SKM-1 treated with dmso at 0.1 percent for 144 hours (cell line): Measurements from ENCODE around the gene PRPS1.
"Not testable (repeated sequence)": the region's sequence is repeated elsewhere in the genome, so short reads cannot be mapped to it uniquely, and the experiment has no call there.

ENCODE experiments used
- DNase-seq: peaks from one replicate; lab custom pipeline; 2025; ENCODE audit not compliant: unreplicated experiment; lab: John Stamatoyannopoulos, UW

Gene PRPS1

GRCh38 chrX:107629540-107629909 is 1.2 kb downstream of the PRPS1 start:
- DNase-seq, result no peak

DNA sequence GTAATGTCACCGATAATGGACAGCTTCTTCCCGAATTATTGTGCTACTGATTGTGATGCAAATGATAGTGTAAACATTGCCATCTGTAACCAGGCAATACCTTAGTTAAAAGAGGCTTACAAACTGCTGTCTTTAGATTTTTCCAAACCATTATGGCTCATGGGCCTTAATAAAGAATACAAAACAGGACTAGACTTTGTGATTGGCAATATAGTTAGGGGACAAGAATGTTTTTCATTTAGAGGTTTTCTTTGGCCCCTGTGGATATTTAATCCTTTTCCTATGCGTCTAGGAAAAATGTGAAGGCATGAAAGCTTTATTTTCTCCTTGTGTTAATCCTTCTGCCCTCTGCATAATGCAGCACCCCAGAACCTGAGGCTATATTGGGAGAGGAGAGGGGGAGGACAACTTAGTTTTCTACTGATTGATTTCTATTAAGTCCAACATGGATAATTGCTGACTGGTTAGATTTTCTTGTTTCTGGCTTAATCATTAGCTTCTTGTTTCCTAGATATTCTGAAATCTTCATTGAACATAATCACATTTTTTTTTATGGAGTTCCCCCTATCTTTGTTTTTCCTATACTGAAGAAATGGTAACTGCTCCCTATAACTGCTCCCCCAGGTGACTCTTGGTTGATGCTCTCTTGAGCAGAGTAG is 1.9 kb downstream of the PRPS1 start:
- no peak for DNase-seq

DNA sequence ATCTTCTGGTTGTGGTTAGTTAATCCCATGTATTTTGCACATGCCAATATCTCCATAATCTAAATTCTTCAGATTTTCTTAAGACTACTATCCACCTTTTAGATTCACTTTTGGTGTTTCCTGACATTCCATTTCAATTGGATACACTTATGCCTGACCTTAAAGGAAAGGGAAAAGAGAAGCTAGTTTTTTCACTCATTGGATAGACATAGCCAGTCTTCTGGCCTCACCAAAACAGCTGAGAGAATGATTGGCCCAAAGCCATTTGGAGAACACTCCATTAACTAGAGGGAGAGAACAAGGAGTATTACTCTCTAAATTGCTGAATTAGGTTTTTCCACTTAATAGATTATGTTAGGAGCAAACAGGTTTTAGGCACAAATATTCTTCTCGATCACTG is 4.0 kb downstream of the PRPS1 start:
- DNase-seq, result no peak

DNA sequence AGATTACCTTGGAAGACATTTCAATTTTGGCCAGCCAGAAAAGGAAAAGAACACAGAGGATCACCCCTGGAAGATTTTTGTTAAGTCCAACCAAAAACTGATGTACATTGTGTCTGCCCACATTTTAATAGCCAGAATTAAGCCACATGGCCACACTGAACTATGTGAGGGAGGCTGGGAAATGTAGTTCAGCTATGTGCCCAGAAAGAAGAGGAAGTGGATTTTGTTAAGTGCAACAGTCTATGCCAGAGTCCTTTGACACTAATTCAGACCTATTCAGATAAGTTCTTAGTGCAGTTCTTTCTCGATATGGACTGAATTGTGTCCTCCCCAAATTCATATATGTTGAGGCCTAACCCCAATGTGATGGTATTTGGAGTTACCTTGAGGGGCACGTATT is 18.4 kb downstream of the PRPS1 start:
- DNase-seq, result no peak

DNA sequence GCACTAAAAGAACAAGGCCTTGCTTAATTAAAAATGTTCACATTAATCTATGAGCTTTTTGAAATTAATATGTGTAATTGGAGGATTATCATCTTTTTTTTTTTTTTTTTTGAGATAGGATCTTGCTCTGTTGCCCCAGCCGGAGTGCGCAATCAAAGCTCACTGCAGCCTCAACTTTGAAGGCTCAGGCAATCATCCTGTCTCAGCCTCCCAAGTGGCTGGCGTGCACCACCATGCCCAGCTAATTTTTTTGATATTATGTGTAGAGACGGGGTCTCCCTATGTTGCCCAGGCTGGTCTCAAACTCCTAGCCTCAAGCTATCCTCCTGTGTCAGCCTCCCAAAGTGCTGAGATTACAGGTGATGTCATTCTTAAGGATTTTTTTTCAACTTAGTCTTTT is 20.0 kb downstream of the PRPS1 start:
- no peak for DNase-seq

DNA sequence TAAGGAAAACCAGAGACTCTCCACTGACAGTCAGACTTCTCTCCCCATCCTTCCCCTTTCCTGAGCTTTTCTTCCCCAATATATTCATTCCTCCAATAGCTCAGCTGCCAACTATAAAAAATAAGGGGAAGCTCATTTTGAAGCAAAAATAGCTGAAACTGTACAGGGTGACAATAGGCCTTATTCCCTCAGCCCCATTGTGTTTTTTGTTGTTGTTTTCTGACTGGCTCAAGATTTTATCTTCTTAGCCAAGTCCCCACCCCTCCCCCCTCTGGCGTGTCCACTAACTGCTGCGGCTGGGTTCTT is 26.2 kb downstream of the PRPS1 start:
- DNase-seq, result no peak

GRCh38 chrX:107654872-107655761 is 26.8 kb downstream of the PRPS1 start:
- no peak for DNase-seq

- no peak for DNase-seq
Measured at GRCh38 chrX:107656978-107657377, 28.7 kb downstream of the PRPS1 start.

GRCh38 chrX:107658660-107659059 is 30.4 kb downstream of the PRPS1 start:
- DNase-seq, result no peak

DNA sequence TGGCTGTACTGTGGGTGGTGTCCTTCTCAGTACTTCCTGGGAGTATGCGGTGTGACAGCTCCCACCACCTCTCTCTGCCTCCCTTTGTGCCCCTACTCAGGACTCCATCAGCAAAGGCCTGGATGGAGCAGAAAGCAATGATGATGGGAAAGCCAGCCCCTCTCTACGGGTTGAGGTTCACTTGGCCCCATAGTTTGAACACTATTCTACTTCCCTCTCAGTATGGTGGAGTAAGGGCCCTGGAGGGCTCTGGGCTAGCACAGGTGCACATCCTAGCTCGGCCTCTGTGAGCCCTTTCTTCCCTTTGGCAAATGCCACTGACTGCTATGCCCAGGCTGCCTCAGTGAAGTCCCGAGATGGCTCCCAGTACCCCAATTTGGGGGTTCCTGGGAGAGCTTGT is 31.0 kb downstream of the PRPS1 start:
- no peak for DNase-seq

GRCh38 chrX:107659768-107660167 is 31.5 kb downstream of the PRPS1 start:
- peak; percentile 35 for DNase-seq

DNA sequence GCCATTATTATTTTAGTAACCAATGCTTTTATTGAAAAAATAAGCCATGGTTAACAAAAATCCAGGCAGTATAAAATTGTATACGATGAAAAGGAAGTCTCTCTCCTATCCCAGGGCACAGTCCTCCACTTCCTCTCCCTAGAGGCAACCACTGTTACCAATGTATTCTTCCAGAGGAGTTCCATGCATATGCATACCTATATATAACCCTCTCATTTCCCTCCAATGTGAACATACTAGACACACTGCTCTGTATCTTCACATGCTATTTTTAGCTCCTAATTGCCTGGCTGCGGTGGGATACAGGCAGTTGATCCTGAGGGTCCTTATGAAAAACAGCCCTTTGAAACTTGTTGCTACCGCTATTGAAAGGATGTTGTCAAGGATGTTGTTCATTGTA is 33.8 kb downstream of the PRPS1 start:
- no peak for DNase-seq

DNA sequence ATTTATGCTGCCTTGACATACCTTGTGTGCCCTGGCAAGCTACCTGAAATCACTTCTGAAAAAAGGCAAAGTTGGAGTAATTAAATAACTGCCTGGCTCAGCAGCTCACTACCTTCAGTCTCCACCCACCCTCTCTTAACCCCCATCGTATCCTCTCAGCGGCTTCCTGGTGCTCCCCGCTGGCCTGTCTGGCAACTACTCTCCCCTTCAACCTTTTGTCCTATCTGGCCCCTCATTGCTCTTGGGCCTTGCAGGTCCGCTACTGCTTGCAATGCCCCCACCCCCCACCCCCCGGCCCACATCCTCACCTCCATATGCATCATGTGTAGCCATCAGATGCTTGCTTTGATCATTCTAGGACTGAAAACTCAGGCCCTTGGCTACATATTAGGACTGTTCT is 34.5 kb downstream of the PRPS1 start:
- no peak for DNase-seq

GRCh38 chrX:107666931-107667330 is 38.6 kb downstream of the PRPS1 start:
- DNase-seq, result no peak

DNA sequence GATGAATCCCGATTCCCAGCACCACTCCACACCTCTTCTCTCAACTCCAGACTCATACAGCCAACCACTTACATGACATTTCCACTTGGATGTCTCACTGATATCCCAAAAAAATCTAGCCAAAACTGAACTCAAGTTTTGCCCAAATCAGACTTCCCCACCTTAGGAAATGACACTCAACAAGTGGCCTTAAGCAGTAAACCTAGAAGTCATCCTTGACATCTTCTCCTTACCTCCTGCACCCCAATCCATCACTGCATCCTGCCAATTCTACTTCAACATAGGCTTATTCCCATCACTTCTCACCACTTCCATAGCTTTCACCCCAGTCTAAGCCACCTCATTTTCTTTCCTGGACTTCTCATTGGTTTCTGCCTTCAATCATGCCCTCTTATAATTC is 39.1 kb downstream of the PRPS1 start:
- no peak for DNase-seq

DNA sequence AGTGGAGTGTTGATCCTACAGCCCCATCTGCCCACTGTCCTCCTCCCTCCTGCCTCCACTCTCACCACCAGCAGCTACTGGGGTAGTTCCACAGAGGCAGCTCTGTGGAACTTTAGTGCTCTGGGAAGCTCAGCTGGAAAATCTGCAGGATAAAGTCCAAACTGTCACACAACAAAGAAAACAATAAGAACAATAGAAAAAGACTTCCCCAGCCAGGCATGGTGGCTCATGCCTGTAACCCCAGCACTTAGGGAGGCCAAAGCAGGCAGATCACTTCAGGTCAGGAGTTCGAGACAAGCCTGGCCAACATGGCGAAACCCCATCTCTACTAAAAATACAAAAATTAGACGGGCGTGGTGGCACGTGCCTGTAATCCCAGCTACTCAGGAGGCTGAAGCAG is 40.4 kb downstream of the PRPS1 start:
- not testable (repeated sequence) for DNase-seq

DNA sequence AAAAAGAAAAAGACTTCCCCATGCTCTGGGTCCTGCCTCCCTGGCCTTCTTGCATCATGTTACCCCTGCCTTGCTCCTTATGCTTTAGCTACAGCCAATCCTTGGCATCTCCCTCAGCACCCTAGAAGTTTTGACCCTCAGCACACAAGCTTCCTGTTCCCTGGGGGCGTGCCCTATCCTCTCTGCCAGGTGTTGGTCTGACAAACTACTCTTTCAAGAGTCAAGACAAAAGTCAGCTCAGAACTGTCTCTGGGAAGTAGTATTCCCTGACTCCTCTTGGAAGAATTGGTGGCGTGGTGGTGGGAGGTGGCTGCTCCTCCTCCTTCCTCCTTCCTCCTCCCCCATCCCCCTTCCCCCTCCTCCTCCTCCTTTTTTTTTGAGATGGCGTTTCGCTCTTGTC is 41.0 kb downstream of the PRPS1 start:
- no peak for DNase-seq

- no peak for DNase-seq
Measured at GRCh38 chrX:107669885-107670628, 41.7 kb downstream of the PRPS1 start.

- not testable (repeated sequence) for DNase-seq
Measured at GRCh38 chrX:107671256-107671655, 42.9 kb downstream of the PRPS1 start.

GRCh38 chrX:107672955-107673378 is 44.7 kb downstream of the PRPS1 start:
- peak; percentile 36 for DNase-seq

DNA sequence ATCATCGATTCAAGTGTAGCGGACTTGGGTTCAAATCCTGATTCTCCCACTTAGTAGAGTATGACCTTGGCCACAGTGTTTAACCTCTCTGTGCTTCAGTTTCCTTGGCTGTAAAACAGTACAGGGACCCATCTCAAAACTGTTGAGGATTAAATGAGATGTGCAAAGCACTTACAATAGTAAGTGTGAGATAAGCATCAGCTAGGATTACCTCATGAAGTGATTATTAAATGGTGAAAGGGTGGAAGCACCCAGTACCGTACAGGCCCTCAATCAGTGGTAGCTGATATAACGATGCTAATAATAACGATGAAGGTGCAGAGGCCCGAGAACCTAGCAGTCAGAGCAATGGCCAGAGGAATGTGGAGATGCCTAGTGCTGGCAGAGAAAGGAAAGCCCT is 45.1 kb downstream of the PRPS1 start:
- no peak for DNase-seq

GRCh38 chrX:107673933-107674479 is 45.7 kb downstream of the PRPS1 start:
- DNase-seq, result peak; percentile 71
